H9 (cell line): Measurements from ENCODE around the gene SEC61A2. TPM values are rescaled to one million over a fixed set of nuclear protein-coding genes. Genes with fewer than 3 reads are reported as not detected.

Experiments
- DNase-seq: peaks from one replicate; pipeline ENCODE4 v3.0.0-alpha.2; 2017
- H2AFZ ChIP-seq: one replicate; pipeline ENCODE4 v1.6.1; 2013; ENCODE audit warnings: mild to moderate bottlenecking, low read length, control low read depth, moderate library complexity
- H2AK5ac ChIP-seq: 2 replicates; pipeline ENCODE4 v1.6.1; 2013; ENCODE audit warnings: low read length, control low read depth, mixed read lengths; ENCODE audit not compliant: insufficient read length
- H2BK120ac ChIP-seq: one replicate; pipeline ENCODE4 v1.6.1; 2013; ENCODE audit warnings: low read depth, mild to moderate bottlenecking, low read length, control low read depth, inconsistent platforms; ENCODE audit not compliant: poor library complexity, severe bottlenecking
- H2BK12ac ChIP-seq: 2 replicates; pipeline ENCODE4 v1.6.1; 2013; ENCODE audit warnings: low read length, control low read depth, mixed read lengths, low read depth; ENCODE audit not compliant: insufficient read length
- H2BK15ac ChIP-seq: 2 replicates; pipeline ENCODE4 v1.6.1; 2013; ENCODE audit warnings: low read depth, low read length, control low read depth
- H2BK20ac ChIP-seq: one replicate; pipeline ENCODE4 v1.6.1; 2013; ENCODE audit warnings: low read depth, mild to moderate bottlenecking, low read length, control low read depth, inconsistent platforms; ENCODE audit not compliant: poor library complexity, severe bottlenecking
- H2BK5ac ChIP-seq: 2 replicates; pipeline ENCODE4 v1.6.1; 2013; ENCODE audit warnings: low read length, control low read depth, mixed read lengths; ENCODE audit not compliant: insufficient read length
- H3K14ac ChIP-seq: 2 replicates; pipeline ENCODE4 v1.6.1; 2013; ENCODE audit warnings: low read length, control low read depth; ENCODE audit not compliant: insufficient read depth
- H3K18ac ChIP-seq: 2 replicates; pipeline ENCODE4 v1.6.1; 2013; ENCODE audit warnings: low read depth, mild to moderate bottlenecking, mixed read lengths, low read length, control low read depth; ENCODE audit not compliant: insufficient read length
- H3K23ac ChIP-seq: 2 replicates; pipeline ENCODE4 v1.6.1; 2013; ENCODE audit warnings: low read length, control low read depth, mixed read lengths, low read depth; ENCODE audit not compliant: insufficient read length
- H3K23me2 ChIP-seq: 2 replicates; pipeline ENCODE4 v1.6.1; 2013; ENCODE audit warnings: low read depth, mild to moderate bottlenecking, mixed read lengths, low read length, control low read depth; ENCODE audit not compliant: insufficient read length, poor library complexity, severe bottlenecking
- H3K27ac ChIP-seq: 2 replicates; pipeline ENCODE4 v1.5.1; 2013; ENCODE audit warnings: low read length, control low read depth, mixed read lengths, low read depth; ENCODE audit not compliant: insufficient read length
- H3K27me3 ChIP-seq: 2 replicates; pipeline ENCODE4 v1.6.1; 2013; ENCODE audit warnings: low read length, control low read depth, inconsistent platforms; ENCODE audit not compliant: insufficient read depth
- H3K4ac ChIP-seq: 2 replicates; pipeline ENCODE4 v1.6.1; 2013; ENCODE audit warnings: low read depth, mild to moderate bottlenecking, control low read depth, inconsistent platforms, low read length, moderate library complexity
- H3K4me1 ChIP-seq: 2 replicates; pipeline ENCODE4 v1.6.1; 2013; ENCODE audit warnings: low read length, control low read depth, inconsistent platforms; ENCODE audit not compliant: insufficient read depth
- H3K4me2 ChIP-seq: 2 replicates; pipeline ENCODE4 v1.6.1; 2013; ENCODE audit warnings: low read length, control low read depth, mixed read lengths; ENCODE audit not compliant: insufficient read length, insufficient read depth
- H3K56ac ChIP-seq: 2 replicates; pipeline ENCODE4 v1.6.1; 2013; ENCODE audit warnings: low read depth, mild to moderate bottlenecking, mixed read lengths, low read length, control low read depth; ENCODE audit not compliant: insufficient read length
- H3K79me1 ChIP-seq: 2 replicates; pipeline ENCODE4 v1.6.1; 2013; ENCODE audit warnings: low read depth, mild to moderate bottlenecking, moderate library complexity, low read length, control low read depth, inconsistent platforms; ENCODE audit not compliant: insufficient read depth, poor library complexity, severe bottlenecking
- H3K79me2 ChIP-seq: 2 replicates; pipeline ENCODE4 v1.6.1; 2013; ENCODE audit warnings: low read length, control low read depth, inconsistent platforms; ENCODE audit not compliant: insufficient read depth
- H3K9ac ChIP-seq: 2 replicates; pipeline ENCODE4 v1.6.1; 2013; ENCODE audit warnings: low read length, control low read depth, mixed read lengths; ENCODE audit not compliant: insufficient read length; ENCODE audit errors: extremely low read depth
- H3K9me3 ChIP-seq: one replicate; pipeline ENCODE4 v1.6.1; 2013; ENCODE audit warnings: low read depth, low read length, inconsistent platforms; ENCODE audit not compliant: control insufficient read depth
- H3T11ph ChIP-seq: one replicate; pipeline ENCODE4 v1.6.1; 2013; ENCODE audit warnings: mild to moderate bottlenecking, low read length, control low read depth, inconsistent platforms
- H4K20me1 ChIP-seq: one replicate; pipeline ENCODE4 v1.6.1; 2013; ENCODE audit not compliant: control insufficient read depth, insufficient read length, insufficient read depth
- H4K5ac ChIP-seq: 2 replicates; pipeline ENCODE4 v1.6.1; 2013; ENCODE audit warnings: low read depth, mild to moderate bottlenecking, mixed read lengths, low read length, control low read depth; ENCODE audit not compliant: insufficient read length
- H4K8ac ChIP-seq: replicated peaks from 2 replicates; pipeline ENCODE4 v1.6.1; 2013; ENCODE audit warnings: low read length, control low read depth, mixed read lengths, low read depth; ENCODE audit not compliant: insufficient read length
- H4K91ac ChIP-seq: 2 replicates; pipeline ENCODE4 v1.6.1; 2013; ENCODE audit warnings: low read depth, mild to moderate bottlenecking, moderate library complexity, mixed read lengths, low read length, control low read depth; ENCODE audit not compliant: insufficient read length
- H3K27ac Mint-ChIP-seq, 3 experiments: 2 replicates in 2 of 3; 3 replicates in 1 of 3; pipeline ENCODE4 v1.8.0; 2020 to 2021; ENCODE audit warnings: mixed read lengths in 3 of 3, mild to moderate bottlenecking in 1 of 3, moderate library complexity in 1 of 3
- H3K27me3 Mint-ChIP-seq: 2 replicates; pipeline ENCODE4 v1.8.0; 2021; ENCODE audit warnings: low read depth, mild to moderate bottlenecking, moderate library complexity, mixed read lengths
- H3K36me3 Mint-ChIP-seq, 3 experiments: 2 replicates in 2 of 3; 3 replicates in 1 of 3; pipeline ENCODE4 v1.8.0; 2020 to 2021; ENCODE audit warnings: low read depth in 3 of 3, mixed read lengths in 3 of 3; ENCODE audit not compliant: insufficient read depth in 1 of 3
- H3K4me1 Mint-ChIP-seq, 2 experiments: 2 replicates each; pipeline ENCODE4 v1.8.0; 2020; ENCODE audit warnings: mixed read lengths in 2 of 2
- H3K4me3 Mint-ChIP-seq, 2 experiments: 2 replicates in 1 of 2; 3 replicates in 1 of 2; pipeline ENCODE4 v1.8.0; 2020 to 2021; ENCODE audit warnings: mild to moderate bottlenecking in 2 of 2, mixed read lengths in 2 of 2, moderate library complexity in 1 of 2
- H3K9me3 Mint-ChIP-seq, 2 experiments: 2 replicates in 1 of 2; 3 replicates in 1 of 2; pipeline ENCODE4 v1.8.0; 2020; ENCODE audit warnings: mild to moderate bottlenecking in 2 of 2, mixed read lengths in 2 of 2, moderate library complexity in 1 of 2
- WGBS: extraction: QIAGEN DNeasy Blood & Tissue Kit; methylation state at CpG from one replicate; pipeline ENCODE4 v1.1.7; 2013; ENCODE audit warnings: missing lambda C conversion rate, low lambda C conversion rate, mixed read lengths; ENCODE audit not compliant: insufficient read length; ENCODE audit errors: extremely low coverage; 5-methylcytosine and 5-hydroxymethylcytosine counted together
- total RNA-seq: library from RNA; stranded (reverse); gene quantifications from 2 replicates; pipeline ENCODE4 v1.2.1, GENCODE V29; 2021
- TF ChIP-seq, protein P1 (sequence below): fragments of 200-600 bp; sonication (generic); conservative IDR thresholded peaks from 3 replicates; pipeline ENCODE4 v1.8.0; 2021; ENCODE audit warnings: antibody characterized with exemption, mild to moderate bottlenecking

SEC61A2 gene
- total RNA-seq, 1 experiment from 2014 or later, result 13.9 TPM

DNA sequence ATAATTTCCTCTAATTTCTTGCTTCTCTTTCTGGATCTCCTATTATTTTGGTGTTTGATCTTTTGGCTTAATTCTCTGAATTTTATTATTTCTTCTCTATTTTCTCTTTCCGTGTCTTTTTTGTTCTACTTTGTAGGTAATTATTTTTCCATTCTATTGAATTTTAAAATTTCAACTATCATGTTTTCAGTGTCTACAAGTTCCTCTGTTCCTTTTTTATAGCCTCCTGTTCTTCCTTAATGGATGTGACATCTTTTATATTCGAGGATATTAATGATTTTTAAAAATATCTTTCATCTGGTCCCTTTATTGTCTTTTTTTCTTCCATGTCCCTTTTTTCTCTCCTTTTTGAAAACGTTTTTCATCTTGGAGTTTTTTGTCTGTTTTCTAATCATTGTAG is 77.6 kb downstream of the SEC61A2 start:
- peaks cover 47 to 79% (median 76%) of the 10 kb centered on the region in 3 experiments for H3K36me3 Mint-ChIP-seq
- no peaks in the 10 kb centered on the region for H4K20me1 ChIP-seq
- H3K27ac Mint-ChIP-seq, result no peak overlapping the region

More for the DNA sequence above, 77.6 kb downstream of the SEC61A2 start:
- Histone ChIP-seq H3K14ac (no peak overlapping the region), H2AFZ (no peak overlapping the region), H3K4ac (no peak overlapping the region), H3K4me1 (no peaks in the 10 kb centered on the region), H2BK5ac (no peak overlapping the region), H2AK5ac (no peak overlapping the region), H3T11ph (no peak overlapping the region), H4K8ac (no peak overlapping the region), H3K23ac (no peak overlapping the region), H3K79me2 (peaks cover 10% of the 10 kb centered on the region; the same call in 1 of the 2 replicates), H4K5ac (no peak overlapping the region), H3K79me1 (peaks cover 7% of the 10 kb centered on the region), H3K9me3 (no peaks in the 10 kb centered on the region), H3K27ac (no peak overlapping the region), H2BK120ac (no peak overlapping the region), H3K56ac (no peak overlapping the region), H3K18ac (no peak overlapping the region), H3K23me2 (no peaks in the 10 kb centered on the region), H3K27me3 (no peaks in the 10 kb centered on the region), H2BK20ac (no peak overlapping the region), H3K9ac (no peak overlapping the region), H2BK12ac (no peak overlapping the region), H4K91ac (no peak overlapping the region), H3K4me2 (no peak overlapping the region), H2BK15ac (no peak overlapping the region)
- Mint-ChIP-seq H3K9me3 (no peaks in the 10 kb centered on the region), H3K4me1 (no peaks in the 10 kb centered on the region), H3K4me3 (no peak overlapping the region), H3K27me3 (no peaks in the 10 kb centered on the region)
- no CpG with 5 or more reads among the region's 3 CpGs for WGBS
- no peak for DNase-seq
- TF ChIP-seq, protein P1, sequence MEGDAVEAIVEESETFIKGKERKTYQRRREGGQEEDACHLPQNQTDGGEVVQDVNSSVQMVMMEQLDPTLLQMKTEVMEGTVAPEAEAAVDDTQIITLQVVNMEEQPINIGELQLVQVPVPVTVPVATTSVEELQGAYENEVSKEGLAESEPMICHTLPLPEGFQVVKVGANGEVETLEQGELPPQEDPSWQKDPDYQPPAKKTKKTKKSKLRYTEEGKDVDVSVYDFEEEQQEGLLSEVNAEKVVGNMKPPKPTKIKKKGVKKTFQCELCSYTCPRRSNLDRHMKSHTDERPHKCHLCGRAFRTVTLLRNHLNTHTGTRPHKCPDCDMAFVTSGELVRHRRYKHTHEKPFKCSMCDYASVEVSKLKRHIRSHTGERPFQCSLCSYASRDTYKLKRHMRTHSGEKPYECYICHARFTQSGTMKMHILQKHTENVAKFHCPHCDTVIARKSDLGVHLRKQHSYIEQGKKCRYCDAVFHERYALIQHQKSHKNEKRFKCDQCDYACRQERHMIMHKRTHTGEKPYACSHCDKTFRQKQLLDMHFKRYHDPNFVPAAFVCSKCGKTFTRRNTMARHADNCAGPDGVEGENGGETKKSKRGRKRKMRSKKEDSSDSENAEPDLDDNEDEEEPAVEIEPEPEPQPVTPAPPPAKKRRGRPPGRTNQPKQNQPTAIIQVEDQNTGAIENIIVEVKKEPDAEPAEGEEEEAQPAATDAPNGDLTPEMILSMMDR, result no peak
